GM21528 (cell line): ENCODE results near the gene KASH5.

Source experiments
- ATAC-seq: cut with Tn5 transposase; IDR thresholded peaks from one replicate; pipeline ENCODE4 v1.9.1; 2021; ENCODE audit warnings: mild to moderate bottlenecking, moderate library complexity; ENCODE audit not compliant: unreplicated experiment, low FRiP score

KASH5 gene

DNA sequence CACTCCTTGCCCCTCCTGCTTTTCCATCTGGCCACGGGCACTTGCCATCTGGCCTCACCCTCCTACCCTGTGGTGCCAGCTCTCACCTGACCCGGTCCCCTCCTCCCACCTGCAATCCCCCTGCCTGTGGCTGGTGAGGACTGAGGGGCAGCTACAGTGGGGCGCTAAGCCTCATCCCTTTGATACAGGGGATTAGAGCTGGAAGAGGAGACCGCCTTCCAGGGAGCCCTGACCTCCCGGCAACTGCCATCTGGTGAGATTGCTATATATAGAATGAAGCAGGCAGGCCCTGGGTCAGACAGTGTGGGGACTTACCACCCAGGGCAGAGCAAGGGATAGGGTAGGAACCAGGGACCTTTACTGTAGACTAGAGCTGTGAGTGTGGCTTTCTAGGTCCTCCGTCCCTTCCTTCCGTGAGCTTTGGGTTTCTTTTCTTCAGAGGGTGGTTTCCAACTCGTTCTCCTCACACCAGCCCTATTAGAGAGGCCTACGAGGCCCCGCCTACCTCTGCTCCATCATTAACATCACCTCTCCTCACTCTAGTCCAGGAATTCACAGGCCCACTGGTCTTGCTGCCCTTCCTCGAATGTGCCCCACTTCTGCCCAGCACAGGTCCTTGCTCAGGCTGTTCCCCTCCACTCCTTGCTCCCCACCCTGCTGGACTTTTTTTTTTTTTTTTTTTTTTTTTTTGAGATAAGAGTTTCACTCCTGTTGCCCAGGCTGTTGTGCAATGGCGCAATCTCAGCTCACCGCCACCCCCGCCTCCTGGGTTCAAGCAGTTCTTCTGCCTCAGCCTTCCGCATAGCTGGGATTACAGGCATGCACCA, 7.7 kb downstream of the KASH5 start:
- no peak for ATAC-seq

DNA sequence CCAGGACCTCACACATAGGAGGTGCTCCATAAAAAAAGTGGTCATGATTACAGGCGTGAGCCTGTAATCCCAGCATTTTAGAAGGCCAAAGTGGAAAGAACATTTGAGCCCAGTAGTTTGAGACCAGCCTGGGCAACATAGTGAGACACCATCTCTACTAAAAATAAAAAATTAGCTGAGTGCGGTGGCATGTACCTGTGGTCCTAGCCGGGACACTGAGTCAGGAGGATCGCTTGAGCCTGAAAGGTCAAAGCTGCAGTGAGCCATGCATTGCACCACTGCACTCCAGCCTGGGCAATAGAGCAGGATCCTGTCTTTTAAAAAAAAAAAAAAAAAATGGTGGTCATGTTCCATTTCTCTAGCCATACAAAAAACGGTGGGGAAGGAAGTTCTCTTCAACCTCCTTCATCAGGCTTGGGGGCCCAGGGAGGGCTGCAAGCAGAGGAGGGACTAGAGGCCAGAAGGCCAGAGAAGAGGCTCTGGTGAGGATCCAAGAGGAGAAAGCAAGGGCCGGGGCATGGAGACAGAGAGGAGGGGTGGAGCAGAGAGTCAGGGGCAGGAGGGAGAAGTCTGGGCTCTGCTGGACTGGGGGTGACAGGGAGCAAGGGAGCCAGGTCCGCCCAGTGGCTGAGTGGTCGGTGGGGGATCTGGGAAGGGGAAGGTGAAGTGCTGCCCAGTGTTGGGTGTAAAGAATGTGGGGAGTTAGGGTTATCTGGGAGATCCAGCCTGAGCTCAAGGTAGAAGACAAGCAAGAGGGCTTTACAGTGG, 8.9 kb downstream of the KASH5 start:
- no peak for ATAC-seq

DNA sequence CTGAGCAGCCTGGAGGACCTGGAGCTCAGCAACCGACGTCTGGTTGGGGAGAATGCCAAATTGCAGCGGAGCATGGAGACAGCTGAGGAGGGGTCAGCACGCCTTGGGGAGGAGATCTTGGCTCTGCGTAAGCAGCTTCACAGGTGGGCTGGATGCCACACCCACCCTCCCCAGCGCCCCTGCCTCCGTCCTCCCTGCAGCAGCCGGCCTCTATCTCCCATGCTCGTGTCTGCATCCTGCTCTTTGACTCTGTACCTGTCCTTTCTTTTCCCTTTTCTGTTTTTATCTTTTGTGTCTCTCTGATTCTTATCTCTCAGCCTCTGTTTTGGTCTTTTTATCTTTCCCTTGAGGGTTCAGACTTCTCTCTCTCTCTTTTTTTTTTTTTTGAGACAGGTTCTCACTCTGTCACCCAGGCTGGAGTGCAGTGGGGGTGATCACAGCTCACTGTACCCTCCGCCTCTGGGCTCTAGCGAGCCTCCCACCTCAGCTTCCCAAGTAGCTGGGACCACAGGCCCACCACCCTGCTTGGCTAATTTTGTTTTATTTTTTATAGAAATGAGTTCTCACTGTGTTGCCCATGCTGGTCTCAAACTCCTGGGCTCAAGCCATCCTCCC, 10.1 kb downstream of the KASH5 start:
- no peak for ATAC-seq

DNA sequence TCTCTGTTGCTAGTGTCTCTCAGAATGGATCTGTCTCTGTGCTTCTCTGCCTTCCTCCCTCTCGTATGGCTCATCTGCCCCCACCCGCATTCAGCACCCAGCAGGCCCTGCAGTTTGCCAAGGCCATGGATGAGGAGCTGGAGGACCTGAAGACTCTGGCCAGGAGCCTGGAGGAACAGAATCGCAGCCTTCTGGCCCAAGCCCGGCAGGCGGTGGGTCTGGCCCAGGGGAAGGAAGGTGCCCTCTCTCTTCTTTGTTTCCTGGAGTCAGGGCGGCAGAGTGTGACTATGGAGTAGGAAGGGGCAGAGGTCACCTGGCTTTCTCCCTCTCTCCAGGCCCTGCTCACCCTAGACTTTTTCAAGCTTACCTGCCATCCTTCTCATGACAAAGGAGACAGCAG, 10.9 kb downstream of the KASH5 start:
- ATAC-seq, result no peak

DNA sequence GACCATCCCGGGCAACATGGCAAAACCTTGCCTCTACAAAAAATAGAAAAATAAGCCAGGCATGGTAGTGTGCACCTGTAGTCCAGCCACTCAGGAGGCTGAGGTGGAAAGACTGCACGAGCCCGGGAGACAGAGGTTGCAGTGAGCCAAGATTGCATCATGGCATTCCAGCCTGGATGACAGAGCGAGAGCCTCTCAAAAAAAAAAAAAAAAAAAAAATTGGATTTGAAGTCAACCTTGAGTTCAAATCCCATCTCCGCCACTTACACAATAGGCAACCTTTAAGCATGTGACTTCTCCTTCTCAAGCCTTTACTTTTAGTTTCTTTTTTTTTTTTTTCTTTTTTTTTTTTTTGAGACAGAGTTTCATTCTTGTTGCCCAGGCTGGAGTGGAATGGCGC, 12.0 kb downstream of the KASH5 start:
- ATAC-seq, result no peak

DNA sequence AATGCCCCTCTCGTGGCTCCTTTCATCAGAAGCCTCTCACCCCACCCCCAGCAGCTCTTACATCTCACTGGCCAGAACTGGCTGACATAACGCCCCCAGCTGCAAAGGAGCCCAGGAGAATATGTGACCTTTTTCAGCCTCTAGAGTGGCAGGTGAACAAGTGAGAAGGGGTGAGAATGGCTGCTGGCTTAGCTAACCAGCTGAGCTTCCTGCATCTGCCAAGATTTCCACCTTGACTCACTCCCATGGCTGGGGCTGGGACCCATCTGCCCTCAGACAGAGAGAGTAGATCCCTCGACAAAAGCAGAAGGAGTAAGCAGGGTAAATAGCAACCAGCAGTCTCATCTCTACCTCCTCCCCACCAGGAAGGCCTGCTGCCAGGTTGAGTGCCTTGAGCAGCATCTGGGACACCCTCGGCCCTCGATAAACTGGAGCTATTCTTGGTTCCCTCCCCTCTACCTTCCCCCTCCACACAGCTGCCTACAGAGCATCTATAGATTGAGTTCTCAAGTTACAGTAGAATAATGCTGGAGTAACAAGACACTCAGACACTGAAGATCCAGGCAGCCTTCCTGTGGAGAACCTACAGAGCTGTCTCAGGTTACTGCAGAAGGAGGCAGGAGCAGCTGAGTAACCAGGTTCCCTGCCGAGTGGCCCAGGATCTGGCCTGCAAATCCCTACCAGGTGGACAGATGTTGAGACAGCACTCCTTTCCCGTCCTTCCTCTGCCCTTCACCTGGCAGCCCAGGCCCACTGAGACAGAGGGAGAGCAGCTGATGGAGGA, 15.5 kb downstream of the KASH5 start:
- no peak for ATAC-seq

DNA sequence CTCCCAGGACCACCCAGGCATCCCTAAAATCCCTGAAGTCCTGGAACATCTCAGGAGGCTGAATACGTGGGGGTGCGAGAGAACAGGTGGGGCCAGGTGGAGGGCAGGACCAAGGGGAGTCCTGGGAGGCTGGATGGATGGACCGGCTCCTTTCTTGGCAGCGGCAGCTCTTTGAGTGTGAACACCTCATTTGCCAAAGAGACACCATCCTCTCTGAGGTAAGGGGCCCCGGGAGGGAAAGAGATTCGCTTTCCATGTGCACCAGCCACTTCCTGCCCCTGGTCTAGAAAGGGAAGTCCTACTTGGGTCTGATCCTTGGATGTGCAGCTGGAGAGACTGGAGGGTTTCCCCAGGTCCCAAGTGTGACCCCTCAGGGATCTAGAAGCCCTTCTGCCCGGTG, 19.0 kb downstream of the KASH5 start:
- no peak for ATAC-seq

DNA sequence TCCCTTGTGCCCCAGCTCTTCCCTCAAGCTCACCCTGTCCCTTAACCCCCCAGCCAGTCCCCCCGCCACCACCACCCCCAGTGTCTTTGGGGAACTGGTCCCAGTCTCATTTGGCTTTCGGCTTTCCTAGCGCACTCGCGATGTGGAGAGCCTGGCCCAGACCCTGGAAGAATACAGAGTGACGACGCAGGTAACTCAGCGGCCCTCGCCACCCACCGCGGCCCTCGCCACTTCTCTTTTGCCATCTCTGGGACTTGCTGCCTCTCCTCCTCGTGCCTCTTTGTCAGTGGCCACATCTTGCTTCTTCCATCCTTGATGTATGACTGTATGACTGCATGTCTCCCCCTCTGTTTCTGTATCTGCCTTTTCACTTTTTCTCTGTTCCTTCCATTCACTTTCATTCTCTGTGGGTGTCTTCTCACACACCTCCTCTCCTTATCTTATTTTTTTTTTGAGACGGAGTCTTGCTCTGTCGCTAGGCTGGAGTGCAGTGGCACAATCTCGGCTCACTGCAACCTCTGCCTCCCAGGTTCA, 19.5 kb downstream of the KASH5 start:
- ATAC-seq, result no peak

DNA sequence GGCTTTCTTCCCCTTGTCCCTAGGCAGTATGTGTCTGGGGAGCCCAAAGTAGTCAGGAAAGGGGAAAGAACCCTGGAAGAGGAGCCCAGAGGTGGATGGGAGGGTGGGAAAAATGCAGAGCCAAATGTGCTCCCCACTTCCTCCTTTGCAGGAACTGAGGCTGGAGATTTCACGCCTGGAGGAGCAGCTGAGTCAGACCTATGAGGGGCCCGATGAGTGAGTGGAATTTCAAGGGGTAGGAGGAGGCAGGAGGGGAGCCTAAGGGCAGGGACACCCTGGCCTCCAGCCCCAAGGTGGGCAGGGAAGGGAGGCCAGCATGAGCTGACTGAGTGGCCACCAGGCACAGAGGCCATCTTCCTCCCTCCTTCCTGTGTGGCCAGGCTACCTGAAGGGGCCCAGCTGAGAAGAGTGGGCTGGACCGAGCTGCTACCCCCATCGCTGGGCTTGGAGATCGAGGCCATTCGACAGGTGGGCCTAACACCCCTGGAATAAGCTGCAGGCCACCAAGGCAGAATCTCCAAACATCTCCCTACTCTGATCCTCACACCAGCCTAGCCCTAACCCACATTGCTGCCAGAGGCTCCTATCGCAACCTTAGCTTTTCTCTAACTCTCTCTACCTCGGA, 20.9 kb downstream of the KASH5 start:
- ATAC-seq, result no peak

DNA sequence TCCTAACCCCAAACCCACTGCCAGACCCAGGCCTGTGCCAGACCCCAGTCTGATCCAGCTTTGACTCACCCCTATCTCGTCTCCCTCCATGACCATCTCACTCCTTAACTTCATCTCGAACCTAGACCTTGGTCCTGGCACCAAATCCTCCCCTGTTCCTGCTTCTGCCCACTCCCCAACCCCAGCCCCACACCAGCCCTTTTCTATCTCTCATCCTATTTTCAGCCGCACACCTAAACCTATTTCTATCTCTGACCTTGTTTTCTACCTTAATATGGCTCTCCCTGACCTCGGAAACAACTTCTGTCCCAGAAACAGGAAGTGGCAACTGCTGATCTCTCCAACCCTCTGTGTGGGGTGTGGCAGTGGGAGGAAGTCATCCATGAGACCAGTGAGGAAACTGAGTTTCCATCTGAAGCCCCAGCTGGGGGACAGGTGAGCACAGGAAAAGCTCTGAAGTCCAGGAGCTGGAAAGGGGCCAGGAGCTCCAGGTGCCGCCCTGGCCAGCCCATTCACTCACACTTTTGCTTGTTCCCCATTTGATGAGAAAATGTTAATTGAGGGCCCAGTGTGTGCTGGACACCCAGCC, 21.5 kb downstream of the KASH5 start:
- ATAC-seq, result no peak

DNA sequence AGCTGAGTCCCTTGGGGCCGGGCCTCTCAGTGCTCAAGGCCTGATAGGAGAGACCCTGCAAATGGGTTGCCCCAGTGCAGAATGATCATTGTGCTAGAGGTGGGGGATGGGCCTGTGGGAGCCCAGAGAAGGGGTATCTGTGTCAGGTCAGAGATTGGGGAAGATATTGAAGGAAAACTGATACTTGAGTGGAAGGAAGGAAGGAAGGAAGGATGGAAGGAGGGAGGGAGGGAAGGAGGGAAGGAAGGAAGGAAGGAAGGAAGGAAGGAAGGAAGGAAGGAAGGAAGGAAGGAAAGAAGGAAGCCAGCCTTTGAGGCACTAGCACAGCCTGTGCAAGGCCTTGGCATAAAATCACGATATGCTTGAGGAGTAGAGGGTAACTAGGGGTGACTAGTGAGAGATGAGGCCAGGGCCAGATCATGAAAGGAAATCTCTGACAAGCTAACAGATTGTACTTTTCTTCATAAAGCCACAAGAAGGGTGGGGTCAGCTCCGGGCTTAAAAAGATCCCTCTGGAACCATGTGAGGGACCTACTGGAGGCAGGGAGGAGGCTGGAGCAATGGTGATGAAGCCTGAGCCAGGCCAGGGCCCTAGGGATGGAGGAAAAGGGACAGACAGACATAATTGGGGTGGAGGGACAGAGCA, 23.8 kb downstream of the KASH5 start:
- no peak for ATAC-seq

DNA sequence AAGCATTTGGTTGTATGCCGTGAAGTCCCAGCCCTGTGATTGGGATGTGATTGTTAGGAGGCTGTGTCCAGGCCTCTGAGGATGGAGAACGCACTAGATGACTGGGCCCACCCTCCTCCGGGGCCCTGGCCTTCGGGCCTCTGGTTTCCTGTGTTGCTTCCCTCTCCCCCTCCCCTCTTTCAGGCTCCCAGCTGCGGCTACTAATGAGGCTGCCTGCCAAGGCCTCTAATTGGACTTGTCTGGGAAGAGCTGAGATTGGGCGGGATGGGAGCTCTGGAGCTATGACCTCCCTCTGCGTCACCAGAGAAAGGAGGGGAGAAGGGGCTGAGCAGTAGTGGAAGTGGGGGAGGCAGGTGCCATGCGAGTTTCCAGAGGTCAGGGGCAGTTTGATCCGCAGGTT, 25.3 kb downstream of the KASH5 start:
- no peak for ATAC-seq

DNA sequence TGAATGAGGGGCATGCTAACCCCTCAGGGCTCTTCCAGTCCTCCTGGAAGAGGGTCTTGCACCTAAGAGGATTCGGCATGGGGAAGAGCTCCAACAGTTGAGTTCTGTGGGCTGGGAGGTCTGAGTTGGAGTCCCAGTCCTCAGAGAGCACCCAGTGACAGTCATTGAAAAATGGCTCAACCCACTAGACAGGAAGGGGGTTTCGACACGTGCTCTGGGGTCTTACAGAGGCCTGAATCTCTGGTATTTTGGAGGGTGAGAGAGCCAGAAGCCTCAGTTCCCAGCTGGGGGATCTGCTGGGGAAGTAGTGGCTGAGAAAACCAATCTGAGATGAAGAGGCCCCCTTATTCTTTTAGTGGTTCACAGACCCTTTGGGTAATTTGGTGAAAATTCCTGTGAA, 26.2 kb downstream of the KASH5 start:
- no peak for ATAC-seq

DNA sequence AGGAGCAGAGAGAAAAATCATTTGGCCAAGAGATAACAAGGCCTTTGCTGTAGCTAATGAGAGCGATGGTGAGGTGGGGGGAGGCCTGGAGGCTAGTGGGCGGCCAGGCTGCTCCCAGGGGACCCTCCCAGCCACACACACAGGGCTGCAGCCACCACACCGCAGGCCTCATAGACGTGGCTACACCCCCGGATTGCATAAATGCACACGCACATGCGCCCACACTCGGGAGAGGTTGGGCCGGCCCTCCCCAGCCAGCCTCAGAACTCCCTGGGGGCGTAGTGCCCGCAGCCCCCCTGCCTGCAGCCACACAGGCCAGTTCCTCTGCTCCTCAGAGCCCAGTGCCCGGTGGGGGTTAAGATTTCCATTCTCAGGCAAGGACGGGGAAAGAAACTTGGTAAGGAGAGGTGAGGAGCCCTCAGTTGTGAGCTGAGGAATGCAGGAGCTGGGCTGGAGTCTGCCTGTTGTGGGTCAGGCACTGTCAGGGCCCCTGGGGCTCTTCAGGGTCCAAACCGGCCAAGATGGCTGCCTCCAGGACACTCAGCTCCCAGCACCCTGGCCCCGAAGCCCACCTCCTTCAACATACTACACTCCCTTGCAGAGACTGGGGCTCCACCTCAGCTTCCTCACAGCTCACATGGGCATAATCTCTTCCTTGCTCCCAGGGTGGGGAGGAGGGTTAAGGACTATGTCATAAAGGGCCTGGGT, 27.2 kb downstream of the KASH5 start:
- no peak for ATAC-seq

DNA sequence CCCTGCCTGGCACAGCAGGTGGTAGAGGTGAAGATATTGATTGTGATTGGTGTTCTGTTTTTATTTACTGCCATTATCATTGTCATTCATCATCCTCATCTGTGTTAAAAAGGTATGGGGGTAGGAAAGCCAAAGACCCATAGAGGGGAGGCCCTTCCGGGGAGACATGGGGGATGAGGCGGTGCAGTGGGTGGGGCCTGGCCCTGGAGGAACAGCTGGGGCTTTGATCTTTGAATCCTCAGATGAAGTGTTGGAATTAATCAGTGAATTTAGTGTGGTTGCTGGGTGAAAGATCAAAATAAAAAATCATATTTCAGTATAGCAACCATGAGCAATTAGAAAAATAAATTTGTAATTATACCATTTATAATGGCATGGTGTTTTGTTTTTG, 27.8 kb downstream of the KASH5 start:
- no peak for ATAC-seq

DNA sequence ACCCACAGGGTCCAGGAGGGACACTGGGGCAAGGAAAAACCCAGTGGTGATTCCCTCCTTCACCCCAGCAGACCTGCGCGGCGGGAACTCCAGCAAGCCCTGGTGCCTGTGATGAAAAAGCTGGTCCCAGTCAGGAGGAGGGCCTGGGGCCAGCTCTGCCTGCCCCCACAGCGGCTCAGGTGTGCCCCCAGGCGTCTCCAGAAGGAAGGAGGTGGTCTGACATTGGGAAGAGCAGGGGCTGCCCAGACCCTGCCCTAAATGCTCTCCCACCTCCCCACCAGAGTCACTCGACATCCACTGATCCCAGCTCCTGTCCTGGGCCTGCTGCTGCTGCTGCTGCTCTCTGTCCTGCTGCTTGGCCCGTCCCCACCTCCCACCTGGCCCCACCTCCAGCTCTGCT, 29.0 kb downstream of the KASH5 start:
- no peak for ATAC-seq

DNA sequence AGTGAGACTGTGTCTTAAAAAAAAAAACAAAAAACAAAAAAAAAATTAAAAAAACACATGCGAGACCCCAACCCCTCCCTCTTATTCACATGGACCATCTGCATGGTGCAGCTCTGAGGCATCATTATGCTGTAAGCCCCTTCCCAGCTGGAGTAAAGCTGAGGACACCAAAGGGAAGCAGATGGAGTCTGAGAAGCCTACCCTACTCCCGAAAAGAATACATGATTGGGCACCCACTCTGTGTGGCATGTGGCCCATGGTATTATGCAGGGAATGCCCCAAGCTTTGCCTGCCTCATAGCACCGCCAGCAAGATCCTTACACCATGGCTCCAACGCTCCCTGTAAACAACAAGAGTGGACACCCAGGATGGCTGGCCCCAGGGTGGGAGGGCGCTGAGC, 30.5 kb downstream of the KASH5 start:
- ATAC-seq, result no peak

DNA sequence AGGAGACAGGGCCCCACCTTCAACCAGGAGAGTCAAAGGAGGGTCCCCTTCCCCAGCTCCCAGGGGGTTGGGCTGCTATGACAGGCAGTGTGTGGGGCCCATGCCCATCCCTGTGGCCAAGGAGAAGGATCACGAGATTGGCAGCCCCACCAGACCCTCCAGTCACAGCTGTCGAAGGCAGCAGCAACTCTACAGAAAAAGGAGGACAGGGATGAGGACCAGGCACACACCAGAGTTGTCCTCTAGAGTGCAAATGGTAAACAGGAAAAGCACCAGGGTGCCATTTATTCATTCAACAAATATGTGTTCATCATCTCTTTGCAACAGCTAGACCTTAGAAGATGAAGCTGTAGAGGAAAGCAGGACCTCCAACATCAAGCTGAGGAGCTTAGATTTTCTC, 31.1 kb downstream of the KASH5 start:
- ATAC-seq, result no peak

DNA sequence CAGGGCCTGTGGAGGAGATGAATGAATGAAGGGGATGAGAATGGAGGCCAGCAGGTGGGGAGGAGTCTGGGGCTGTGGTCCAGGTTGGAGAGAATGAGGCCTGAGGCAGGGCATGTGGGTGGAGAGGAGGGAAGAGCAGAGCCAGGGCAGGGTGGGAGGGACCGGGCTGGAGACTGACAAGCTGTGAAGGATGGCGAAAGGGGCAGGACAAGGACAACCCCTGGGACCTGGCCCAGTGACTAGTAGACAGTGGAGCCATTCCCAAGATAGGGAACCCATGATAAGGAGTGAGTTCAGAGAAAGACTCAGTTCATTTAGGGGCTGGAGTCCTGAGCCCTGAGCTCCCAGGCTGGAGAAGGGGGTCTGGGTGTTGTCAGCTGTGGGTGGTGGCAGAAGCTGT, 32.2 kb downstream of the KASH5 start:
- ATAC-seq, result no peak
